H1 (cell line): ENCODE results near the gene COA4. TPM values are rescaled to one million over a fixed set of nuclear protein-coding genes. Genes with fewer than 3 reads are reported as not detected.

Experiments used
- CTCF ChIA-PET: fragments of 300-600 bp; sonication (Branson Sonifier 250); formaldehyde crosslinking; loops from one replicate; lab custom pipeline; 2021; ENCODE audit not compliant: partially characterized antibody; lab: Charles Lee
- POLR2A ChIA-PET: fragments of 300-600 bp; sonication (Branson Sonifier 250); formaldehyde crosslinking; loops from one replicate; lab custom pipeline; 2021; ENCODE audit warnings: inconsistent platforms; ENCODE audit not compliant: partially characterized antibody; lab: Charles Lee
- DNase-seq, 2 experiments: peaks; one replicate each; pipeline versions ENCODE4 v3.0.0 to v3.0.0-alpha.2; 2010 to 2022; ENCODE audit warnings: low spot score in 2 of 2, low read depth in 1 of 2, mixed read lengths in 1 of 2
- FAIRE-seq: peaks from 2 replicates; lab custom pipeline; 2011; peaks lifted over from hg19 to GRCh38; lab: Jason Lieb, UNC
- H2AFZ ChIP-seq: 2 replicates; pipeline ENCODE4 v1.8.1; 2012; ENCODE audit warnings: low read length, inconsistent platforms
- H2AK5ac ChIP-seq: 2 replicates; pipeline ENCODE4 v1.6.1; 2013; ENCODE audit warnings: low read depth, low read length
- H2BK120ac ChIP-seq: replicated peaks from 2 replicates; pipeline ENCODE3; 2013; ENCODE audit warnings: low read depth, low read length, inconsistent platforms
- H2BK12ac ChIP-seq: 2 replicates; pipeline ENCODE4 v1.6.1; 2013; ENCODE audit warnings: low read depth, low read length
- H2BK15ac ChIP-seq: 2 replicates; pipeline ENCODE4 v1.6.1; 2013; ENCODE audit warnings: low read length
- H2BK20ac ChIP-seq: 2 replicates; pipeline ENCODE4 v1.6.1; 2013; ENCODE audit warnings: low read length
- H2BK5ac ChIP-seq: 2 replicates; pipeline ENCODE4 v1.6.1; 2013; ENCODE audit warnings: low read depth, low read length
- H3K14ac ChIP-seq: 2 replicates; pipeline ENCODE4 v1.6.1; 2013; ENCODE audit warnings: inconsistent platforms; ENCODE audit not compliant: insufficient read length
- H3K18ac ChIP-seq: 2 replicates; pipeline ENCODE4 v1.6.1; 2013; ENCODE audit warnings: low read length; ENCODE audit errors: extremely low read depth
- H3K23ac ChIP-seq: 2 replicates; pipeline ENCODE4 v1.6.1; 2013; ENCODE audit warnings: inconsistent platforms; ENCODE audit not compliant: insufficient read length
- H3K23me2 ChIP-seq: 2 replicates; pipeline ENCODE4 v1.6.1; 2013; ENCODE audit warnings: low read depth, low read length
- H3K27ac ChIP-seq: 2 replicates; pipeline ENCODE4 v1.6.1; 2011; ENCODE audit warnings: low read depth, low read length, inconsistent platforms
- H3K27me3 ChIP-seq, 4 experiments: replicated peaks in 1 of 4; 1 replicate in 1 of 4; 2 replicates in 3 of 4; pipeline versions ENCODE4 v1.6.1 to v1.8.1; 2011 to 2013; ENCODE audit warnings: low read length in 3 of 4, mild to moderate bottlenecking in 3 of 4, inconsistent platforms in 2 of 4, mixed read lengths in 2 of 4, moderate library complexity in 1 of 4; ENCODE audit not compliant: control insufficient read depth in 3 of 4, insufficient read depth in 3 of 4; ENCODE audit errors: extremely low read depth in 1 of 4
- H3K36me3 ChIP-seq, 4 experiments: 2 replicates each; pipeline versions ENCODE4 v1.6.1 to v1.8.1; 2011 to 2013; ENCODE audit warnings: mild to moderate bottlenecking in 4 of 4, low read length in 3 of 4, moderate library complexity in 2 of 4, control low read depth in 1 of 4, inconsistent platforms in 1 of 4; ENCODE audit not compliant: insufficient read depth in 4 of 4, control insufficient read depth in 2 of 4
- H3K4ac ChIP-seq: replicated peaks from 2 replicates; pipeline ENCODE3; 2013; ENCODE audit warnings: low read length, low read depth, mixed read lengths, inconsistent platforms; ENCODE audit not compliant: insufficient read length
- H3K4me1 ChIP-seq, 4 experiments: replicated peaks in 1 of 4; 1 replicate in 1 of 4; 2 replicates in 3 of 4; pipeline versions ENCODE4 v1.6.1 to v1.8.1; 2011 to 2013; ENCODE audit warnings: low read length in 3 of 4, inconsistent platforms in 2 of 4, mixed read lengths in 1 of 4; ENCODE audit not compliant: insufficient read depth in 4 of 4, control insufficient read depth in 3 of 4
- H3K4me2 ChIP-seq, 2 experiments: 2 replicates each; pipeline versions ENCODE4 v1.6.1 to v1.8.1; 2011 to 2013; ENCODE audit warnings: low read depth in 2 of 2, low read length in 2 of 2, control low read depth in 1 of 2, inconsistent platforms in 1 of 2, mild to moderate bottlenecking in 1 of 2; ENCODE audit not compliant: insufficient read depth in 1 of 2
- H3K4me3 ChIP-seq, 4 experiments: fragments of 200-600, 300-600 bp in 1 of 4; sonication (generic), shearing (Covaris generic), sonication (Bioruptor Twin) in 1 of 4; 2 replicates each; pipeline versions ENCODE4 v1.5.1 to v1.8.1; 2011 to 2016; ENCODE audit warnings: low read length in 4 of 4, low read depth in 3 of 4, control low read depth in 2 of 4, inconsistent platforms in 2 of 4, mild to moderate bottlenecking in 2 of 4, mixed read lengths in 1 of 4, moderate library complexity in 1 of 4; ENCODE audit not compliant: insufficient read depth in 2 of 4; ENCODE audit errors: extremely low read depth in 1 of 4
- H3K56ac ChIP-seq: replicated peaks from 2 replicates; pipeline ENCODE3; 2013; ENCODE audit warnings: low read depth, mild to moderate bottlenecking, mixed read lengths, low read length, inconsistent platforms; ENCODE audit not compliant: insufficient read length
- H3K79me1 ChIP-seq: 2 replicates; pipeline ENCODE4 v1.6.1; 2013; ENCODE audit warnings: low read depth, low read length, control low read depth
- H3K79me2 ChIP-seq, 2 experiments: 2 replicates each; pipeline versions ENCODE4 v1.6.1 to v1.8.1; 2012 to 2013; ENCODE audit warnings: low read length in 2 of 2, mild to moderate bottlenecking in 2 of 2, inconsistent platforms in 1 of 2; ENCODE audit not compliant: insufficient read depth in 2 of 2, control insufficient read depth in 1 of 2
- H3K9ac ChIP-seq, 4 experiments: replicated peaks in 1 of 4; 1 replicate in 1 of 4; 2 replicates in 3 of 4; pipeline versions ENCODE4 v1.6.1 to v1.8.1; 2011 to 2013; ENCODE audit warnings: low read depth in 3 of 4, low read length in 3 of 4, control low read depth in 2 of 4, mild to moderate bottlenecking in 2 of 4, moderate library complexity in 2 of 4, inconsistent platforms in 1 of 4; ENCODE audit errors: extremely low read depth in 1 of 4
- H3K9me3 ChIP-seq, 2 experiments: 2 replicates each; pipeline versions ENCODE4 v1.6.1 to v1.8.1; 2012 to 2013; ENCODE audit warnings: mild to moderate bottlenecking in 2 of 2, moderate library complexity in 2 of 2, control low read depth in 1 of 2, inconsistent platforms in 1 of 2, low read depth in 1 of 2, low read length in 1 of 2, mixed read lengths in 1 of 2; ENCODE audit not compliant: insufficient read depth in 2 of 2
- H4K20me1 ChIP-seq, 2 experiments: replicated peaks in 1 of 2; 2 replicates each; pipeline versions ENCODE3 to v1.8.1; 2011 to 2013; ENCODE audit warnings: inconsistent platforms in 2 of 2, low read length in 2 of 2, mild to moderate bottlenecking in 1 of 2; ENCODE audit not compliant: insufficient read depth in 2 of 2, control insufficient read depth in 1 of 2
- H4K5ac ChIP-seq: 2 replicates; pipeline ENCODE4 v1.6.1; 2013; ENCODE audit warnings: low read length, low read depth, mixed read lengths, inconsistent platforms; ENCODE audit not compliant: insufficient read length
- H4K8ac ChIP-seq: 2 replicates; pipeline ENCODE4 v1.8.0; 2013; ENCODE audit warnings: mild to moderate bottlenecking, moderate library complexity, low read length, inconsistent platforms; ENCODE audit not compliant: insufficient read depth; ENCODE audit errors: extremely low read depth
- H4K91ac ChIP-seq: replicated peaks from 2 replicates; pipeline ENCODE3; 2013; ENCODE audit warnings: low read length, mixed read lengths, inconsistent platforms; ENCODE audit not compliant: insufficient read length
- EP300 ChIP-seq, 2 experiments: IDR thresholded peaks; 1 replicate in 1 of 2; 2 replicates in 1 of 2; pipeline ENCODE4 v1.6.1; 2011 to 2012; ENCODE audit warnings: low read depth in 2 of 2, low read length in 2 of 2, mild to moderate bottlenecking in 2 of 2, borderline replicate concordance in 1 of 2, inconsistent platforms in 1 of 2, moderate library complexity in 1 of 2
- JUN ChIP-seq: IDR thresholded peaks from 2 replicates; pipeline ENCODE4 v1.6.1; 2011; ENCODE audit warnings: low read depth, mild to moderate bottlenecking, improper control_type of control experiment, low read length
- SIRT6 ChIP-seq: IDR thresholded peaks from one replicate; pipeline ENCODE4 v1.7.1; 2012; ENCODE audit warnings: low read length, inconsistent platforms
- SP4 ChIP-seq: IDR thresholded peaks from 2 replicates; pipeline ENCODE4 v1.6.1; 2012; ENCODE audit warnings: low read length, inconsistent platforms
- WGBS, 2 experiments: shearing (Covaris generic) in 1 of 2; methylation state at CpG; one replicate each; pipeline versions ENCODE4 v1.1.6 to v1.1.7; 2013 to 2015; ENCODE audit warnings: low lambda C conversion rate in 2 of 2, mixed read lengths in 2 of 2, inconsistent platforms in 1 of 2, low coverage in 1 of 2, missing lambda C conversion rate in 1 of 2; ENCODE audit not compliant: insufficient replicate concordance in 2 of 2, insufficient coverage in 1 of 2, insufficient read length in 1 of 2; ENCODE audit errors: extremely low coverage in 1 of 2, missing lambda C conversion rate in 1 of 2; 5-methylcytosine and 5-hydroxymethylcytosine counted together
- polyA plus RNA-seq, 7 experiments: library from polyadenylated mRNA; depleted of rRNA in 3 of 7; stranded (reverse) in 5 of 7; unstranded in 2 of 7; fragments of >200 nt in 5 of 7; fragments of 200-250 nt in 2 of 7; gene quantifications; 1 replicate in 5 of 7; 2 replicates in 1 of 7; 4 replicates in 1 of 7; pipeline versions ENCODE4 v1.2.1 to v1.2.3, GENCODE V29; 2011 to 2013; ENCODE audit warnings: missing spikeins in 2 of 7, mixed read lengths in 2 of 7
- total RNA-seq: library from RNA; stranded (reverse); fragmentation: NEBNext Ultra II Directional; extraction: Animal tissue kit (Norgen Biotek cat#: 25700); gene quantifications from 2 replicates; pipeline ENCODE4 v1.2.1, GENCODE V29; 2021

COA4 gene
- total and polyA plus RNA-seq, 2 of the 8 experiments (the other 6 are each of a cell fraction or from before 2014, with no cell fraction given), result 177 to 380 TPM

DNA sequence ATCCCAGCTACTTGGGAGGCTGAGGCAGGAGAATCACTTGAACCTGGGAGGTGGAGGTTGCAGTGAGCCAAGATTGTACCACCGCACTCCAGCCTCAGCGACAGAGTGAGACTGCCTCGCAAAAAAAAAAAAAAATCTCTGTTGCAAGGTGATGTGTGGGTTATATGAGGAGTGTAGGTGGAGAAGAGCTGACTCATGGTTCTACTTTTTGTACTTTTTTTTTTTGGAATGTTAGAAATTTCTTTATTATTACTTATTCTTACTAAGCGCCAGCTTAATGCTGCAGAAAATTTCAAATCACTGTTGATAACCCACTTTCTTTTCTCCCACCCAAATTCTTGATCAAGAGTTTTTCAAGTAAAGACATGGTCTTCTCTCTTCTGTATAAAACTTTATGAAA, 44.5 kb upstream of the COA4 start:
- no peak for FAIRE-seq
- H3K27me3 ChIP-seq, result no peaks in the 10 kb centered on the region
- H4K8ac ChIP-seq, result no peak overlapping the region
- no peak overlapping the region for H2BK120ac ChIP-seq
- no peak overlapping the region for H2AK5ac ChIP-seq
- no peak overlapping the region for H4K91ac ChIP-seq
- no peak overlapping the region for H3K4me2 ChIP-seq
- H3K9me3 ChIP-seq, result no peaks in the 10 kb centered on the region
- CTCF ChIA-PET, result interaction anchor here (0.6 to 2.3 kb wide), 3 partner anchors 10 to 1638 kb away, joined by 3 to 9 read pairs (median 4); no protein-coding TSS in a partner anchor
- H2BK15ac ChIP-seq, result no peak overlapping the region
- H2AFZ ChIP-seq, result no peak overlapping the region
- H3K4me3 ChIP-seq, result no peak overlapping the region
- no peak overlapping the region for H3K9ac ChIP-seq
- no peaks in the 10 kb centered on the region for H3K79me1 ChIP-seq
- no peak overlapping the region for H4K5ac ChIP-seq
- H3K27ac ChIP-seq, result no peak overlapping the region
- H2BK20ac ChIP-seq, result no peak overlapping the region
- H3K79me2 ChIP-seq, result no peaks in the 10 kb centered on the region; a peak in 1 of 4 replicates
- H3K23ac ChIP-seq, result no peak overlapping the region
- DNase-seq, result no peak
- H3K36me3 ChIP-seq, result peaks cover 2 to 21% (median 10%) of the 10 kb centered on the region in 4 experiments; a peak in 6 of 8 replicates
- no peak overlapping the region for H2BK12ac ChIP-seq
- 87% methylated on average over 4 of the region's 4 CpGs; no CpG with 5 or more reads in 1 of the 2 experiments for WGBS, 2 experiments
- no peak overlapping the region for H3K18ac ChIP-seq
- no peak overlapping the region for H2BK5ac ChIP-seq
- no peak overlapping the region for H3K14ac ChIP-seq
- H4K20me1 ChIP-seq, result no peaks in the 10 kb centered on the region
- no peak overlapping the region for H3K4ac ChIP-seq
- H3K23me2 ChIP-seq, result no peaks in the 10 kb centered on the region
- POLR2A ChIA-PET, result interaction anchor here (0.7 kb wide), 1 partner anchor 65 kb away, joined by 3 read pairs; no protein-coding TSS in a partner anchor
- H3K4me1 ChIP-seq, result no peaks in the 10 kb centered on the region
- no peak overlapping the region for H3K56ac ChIP-seq
- no peak for TF ChIP-seq SP4
- no peak for TF ChIP-seq EP300 (IDR thresholded peaks at IDR 0.05; ENCODE audit: borderline replicate concordance in 1 of 2, low read depth in 2 of 2, low read length in 2 of 2)
- TF ChIP-seq JUN, result no peak
- no peak for TF ChIP-seq SIRT6
